Spleen (tissue), 11 donors: Measurements from ENCODE around the gene MAOB. TPM values are rescaled to one million over a fixed set of nuclear protein-coding genes. Genes with fewer than 3 reads are reported as not detected.

Experiments used
- DNase-seq: peaks from one replicate; pipeline ENCODE4 v3.0.0-alpha.2; 2020
- H3K27ac ChIP-seq, 8 donors: fragments of 200-600 bp; sonication (generic) in 7 of 8; 1 replicate in 4 of 8; 2 replicates in 4 of 8; pipeline versions ENCODE4 v1.5.0 to v1.8.0; 2016 to 2021; ENCODE audit warnings: inconsistent platforms in 4 of 8, mild to moderate bottlenecking in 4 of 8, moderate library complexity in 1 of 8
- H3K27me3 ChIP-seq, 7 donors: fragments of 200-600 bp; sonication (generic) in 6 of 7; replicated peaks in 1 of 7; 1 replicate in 4 of 7; 2 replicates in 3 of 7; pipeline versions ENCODE4 v1.5.0 to v1.8.0; 2016 to 2021; ENCODE audit warnings: inconsistent platforms in 3 of 7, mild to moderate bottlenecking in 1 of 7
- H3K36me3 ChIP-seq, 6 donors: fragments of 200-600 bp; sonication (generic) in 5 of 6; 1 replicate in 4 of 6; 2 replicates in 2 of 6; pipeline versions ENCODE4 v1.5.0 to v1.8.0; 2016 to 2021; ENCODE audit warnings: inconsistent platforms in 2 of 6
- H3K4me1 ChIP-seq, 6 donors: fragments of 200-600 bp; sonication (generic) in 5 of 6; 1 replicate in 3 of 6; 2 replicates in 3 of 6; pipeline versions ENCODE4 v1.5.0 to v1.8.0; 2016 to 2021; ENCODE audit warnings: inconsistent platforms in 3 of 6
- H3K4me3 ChIP-seq, 8 donors: fragments of 200-600 bp; sonication (generic) in 7 of 8; 1 replicate in 4 of 8; 2 replicates in 4 of 8; pipeline versions ENCODE4 v1.5.0 to v1.8.0; 2016 to 2021; ENCODE audit warnings: inconsistent platforms in 4 of 8, mild to moderate bottlenecking in 4 of 8, moderate library complexity in 2 of 8
- H3K9me3 ChIP-seq, 8 donors: fragments of 200-600 bp; sonication (generic) in 7 of 8; 1 replicate in 4 of 8; 2 replicates in 4 of 8; pipeline versions ENCODE4 v1.5.0 to v1.8.0; 2016 to 2021; ENCODE audit warnings: inconsistent platforms in 4 of 8
- POLR2A ChIP-seq, 3 donors: fragments of 450-650 bp; IDR thresholded peaks; one replicate each; pipeline ENCODE4 v1.5.1; 2017; ENCODE audit warnings: antibody characterized with exemption in 3 of 3, mild to moderate bottlenecking in 1 of 3
- POLR2AphosphoS5 ChIP-seq, 3 donors: sonication (generic); formaldehyde crosslinking; IDR thresholded peaks; one replicate each; pipeline ENCODE4 v1.5.1; 2017; ENCODE audit warnings: antibody characterized with exemption in 3 of 3
- WGBS, 5 donors: extraction: QIAGEN DNeasy Blood & Tissue Kit in 3 of 5; methylation state at CpG; one replicate each; pipeline versions ENCODE4 v1.1.5 to v1.1.7; 2013 to 2018; 5-methylcytosine and 5-hydroxymethylcytosine counted together
- intact Hi-C: fragments of 100-400 bp; cut with DNase I; formaldehyde crosslinking; loops from one replicate; pipeline ENCODE4 v1.15.0; 2023; ENCODE audit warnings: low total_unique reads
- polyA plus RNA-seq, 3 donors: library from polyadenylated mRNA; stranded (reverse); fragments of 200-250 nt; gene quantifications; one replicate each; pipeline ENCODE4 v1.2.1, GENCODE V29; 2013
- total RNA-seq, 7 donors: library from RNA; depleted of rRNA in 3 of 7; stranded (reverse); fragments of >200 nt in 3 of 7; fragmentation: NEBNext Ultra II Directional in 4 of 7; extraction: Animal tissue kit (Norgen Biotek cat#: 25700) in 4 of 7; gene quantifications; one replicate each; pipeline versions ENCODE4 v1.1.0 to v1.2.1, GENCODE V29; 2016 to 2021
- TF ChIP-seq, protein P1 (sequence below), 11 experiments: fragments of 200-600 bp in 7 of 11; fragments of 450-650 bp in 4 of 11; sonication (generic) in 4 of 11; IDR thresholded peaks in 8 of 11; conservative IDR thresholded peaks in 3 of 11; 1 replicate in 7 of 11; 2 replicates in 4 of 11; pipeline versions ENCODE4 v1.4.0 to v1.8.0; 2016 to 2021; ENCODE audit warnings: antibody characterized with exemption in 11 of 11, inconsistent platforms in 4 of 11, mild to moderate bottlenecking in 1 of 11
- donor health status: healthy with polysubstance abuse.
- donor health status: DM: no; HTN: no; CAD: no; lungs with moderate emphysema.
- donor health status: DM: no; HTN: no; CAD: no.
- donor health status: Bipolar disorder and iron deficiency.
- donor health status: healthy.
- donor health status: DM: no; HTN: no; CAD: no.
- donor health status: DM: yes; HTN: yes; CAD: no.

MAOB gene
- total and polyA plus RNA-seq, 10 donors: 0.60 to 8.7 (median 1.6) TPM

DNA sequence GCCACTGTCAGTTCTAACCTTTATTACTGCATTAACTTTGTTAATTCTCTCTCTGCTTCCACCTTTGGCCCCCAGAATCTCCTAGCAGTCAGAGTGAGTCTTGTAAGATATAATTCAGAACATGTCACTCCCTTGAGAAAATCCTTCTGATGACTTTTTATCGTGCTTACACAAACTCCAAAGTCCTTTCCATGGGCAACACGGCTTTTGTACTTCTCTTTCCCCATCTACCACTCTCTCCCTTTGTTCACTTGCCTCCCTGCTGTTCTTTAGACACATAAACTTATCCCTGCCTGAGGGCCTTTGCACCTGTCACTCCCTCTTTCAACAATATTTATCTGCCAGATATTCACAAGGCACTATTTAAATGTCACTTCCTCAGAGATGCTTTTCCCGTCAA lies 64.8 kb downstream of the MAOB start:
- intact Hi-C loops: no loop called here
- Histone ChIP-seq H3K27ac (no peak overlapping the region), H3K36me3 (no peaks in the 10 kb centered on the region)

DNA sequence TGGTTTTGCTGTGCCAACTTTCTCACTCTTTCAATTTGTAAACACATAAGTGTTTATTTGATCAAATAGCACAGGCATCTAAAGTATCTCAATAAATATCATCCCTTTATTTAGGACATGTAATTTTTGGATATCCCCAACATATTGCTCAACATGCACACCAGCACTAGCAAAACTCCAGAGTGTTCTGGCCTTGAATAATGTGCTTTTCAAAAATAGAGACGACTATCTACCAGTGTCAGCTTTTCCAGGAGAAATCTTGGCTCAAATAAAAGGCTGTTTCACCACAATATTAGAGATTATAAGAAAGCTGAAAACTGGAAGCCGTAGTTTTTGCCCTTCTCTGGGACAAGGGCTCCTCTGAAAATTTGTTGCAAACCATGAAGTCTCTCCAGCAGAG lies 67.0 kb downstream of the MAOB start:
- WGBS, 5 donors: 52 to 90% (median 74%) methylated on average over 2 of the region's 2 CpGs
- Histone ChIP-seq H3K36me3 (no peaks in the 10 kb centered on the region), H3K27ac (no peak overlapping the region), H3K4me3 (no peak overlapping the region), H3K9me3 (no peaks in the 10 kb centered on the region), H3K27me3 (peaks cover 0 to 5% (median 0%) of the 10 kb centered on the region in 7 donors), H3K4me1 (no peaks in the 10 kb centered on the region)
- intact Hi-C loops: no loop called here
- TF ChIP-seq POLR2A (IDR thresholded peaks at IDR 0.05): no peak
- no peak for TF ChIP-seq POLR2AphosphoS5 (IDR thresholded peaks at IDR 0.05)
- TF ChIP-seq, protein P1, sequence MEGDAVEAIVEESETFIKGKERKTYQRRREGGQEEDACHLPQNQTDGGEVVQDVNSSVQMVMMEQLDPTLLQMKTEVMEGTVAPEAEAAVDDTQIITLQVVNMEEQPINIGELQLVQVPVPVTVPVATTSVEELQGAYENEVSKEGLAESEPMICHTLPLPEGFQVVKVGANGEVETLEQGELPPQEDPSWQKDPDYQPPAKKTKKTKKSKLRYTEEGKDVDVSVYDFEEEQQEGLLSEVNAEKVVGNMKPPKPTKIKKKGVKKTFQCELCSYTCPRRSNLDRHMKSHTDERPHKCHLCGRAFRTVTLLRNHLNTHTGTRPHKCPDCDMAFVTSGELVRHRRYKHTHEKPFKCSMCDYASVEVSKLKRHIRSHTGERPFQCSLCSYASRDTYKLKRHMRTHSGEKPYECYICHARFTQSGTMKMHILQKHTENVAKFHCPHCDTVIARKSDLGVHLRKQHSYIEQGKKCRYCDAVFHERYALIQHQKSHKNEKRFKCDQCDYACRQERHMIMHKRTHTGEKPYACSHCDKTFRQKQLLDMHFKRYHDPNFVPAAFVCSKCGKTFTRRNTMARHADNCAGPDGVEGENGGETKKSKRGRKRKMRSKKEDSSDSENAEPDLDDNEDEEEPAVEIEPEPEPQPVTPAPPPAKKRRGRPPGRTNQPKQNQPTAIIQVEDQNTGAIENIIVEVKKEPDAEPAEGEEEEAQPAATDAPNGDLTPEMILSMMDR (IDR thresholded peaks at IDR 0.05 in 8 of 11, conservative IDR thresholded peaks at IDR 0.05 in 3 of 11): no peak
- DNase-seq: no peak

More for the DNA sequence above, 64.8 kb downstream of the MAOB start:
- peaks cover 0 to 5% (median 0%) of the 10 kb centered on the region in 7 donors for H3K27me3 ChIP-seq
- no peak for TF ChIP-seq POLR2AphosphoS5 (IDR thresholded peaks at IDR 0.05)
- TF ChIP-seq, protein P1 (IDR thresholded peaks at IDR 0.05 in 8 of 11, conservative IDR thresholded peaks at IDR 0.05 in 3 of 11): no peak
- TF ChIP-seq POLR2A (IDR thresholded peaks at IDR 0.05): no peak
- H3K9me3 ChIP-seq: no peaks in the 10 kb centered on the region
- no peaks in the 10 kb centered on the region for H3K4me1 ChIP-seq
- no peak for DNase-seq
- no peak overlapping the region for H3K4me3 ChIP-seq
- WGBS, 5 donors: 66 to 94% (median 87%) methylated on average over 3 of the region's 3 CpGs

DNA sequence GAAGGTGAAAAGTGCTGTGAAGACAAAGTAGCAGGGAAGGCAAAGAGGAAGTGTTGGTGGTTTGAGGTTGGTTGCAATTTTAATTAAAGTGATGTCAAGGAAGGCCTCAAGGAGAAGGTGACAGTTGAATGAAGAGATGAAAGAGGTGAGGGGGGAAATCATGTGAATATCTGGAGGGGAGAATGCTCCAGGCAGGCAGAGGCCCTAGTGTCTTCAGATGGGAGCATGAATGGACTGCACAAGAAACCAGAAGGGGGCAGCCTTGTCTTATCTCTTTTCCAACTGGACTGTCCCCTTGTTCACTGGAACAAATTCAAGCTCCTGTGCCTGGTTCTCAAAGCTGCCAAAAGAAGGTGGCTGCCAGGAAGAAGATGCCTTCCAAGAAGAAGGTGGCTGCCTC lies 68.4 kb downstream of the MAOB start:
- peaks cover 0 to 5% (median 0%) of the 10 kb centered on the region in 7 donors for H3K27me3 ChIP-seq
- intact Hi-C loops: no loop called here
- no peaks in the 10 kb centered on the region for H3K36me3 ChIP-seq
- no peak for DNase-seq
- TF ChIP-seq, protein P1 (IDR thresholded peaks at IDR 0.05 in 8 of 11, conservative IDR thresholded peaks at IDR 0.05 in 3 of 11): no peak
- TF ChIP-seq POLR2AphosphoS5 (IDR thresholded peaks at IDR 0.05) (no peak), POLR2A (IDR thresholded peaks at IDR 0.05) (no peak)
- H3K4me3 ChIP-seq: no peak overlapping the region
- H3K4me1 ChIP-seq: no peaks in the 10 kb centered on the region
- no peak overlapping the region for H3K27ac ChIP-seq
- H3K9me3 ChIP-seq: no peaks in the 10 kb centered on the region

DNA sequence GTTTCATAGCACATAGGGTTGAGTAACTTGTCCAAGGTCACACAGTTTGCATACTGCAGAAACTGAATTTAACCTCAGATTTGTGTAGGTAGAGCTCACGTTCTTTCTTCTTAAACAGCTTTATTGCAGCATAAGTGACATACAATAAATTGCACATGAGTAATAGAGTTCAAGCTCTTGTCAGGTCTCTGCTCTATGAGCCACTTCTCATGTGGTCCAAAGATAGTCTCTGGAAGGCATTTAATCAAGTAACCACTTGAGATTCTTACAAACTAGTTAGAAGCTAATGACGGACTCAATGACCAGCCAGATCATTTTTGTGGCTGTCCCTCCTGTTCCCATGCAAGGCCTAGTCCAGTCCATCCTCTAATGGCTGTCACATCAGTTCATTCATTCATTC lies 68.9 kb downstream of the MAOB start:
- Histone ChIP-seq H3K4me1 (no peaks in the 10 kb centered on the region), H3K9me3 (no peaks in the 10 kb centered on the region)
- 53 to 77% (median 67%) methylated on average over 2 of the region's 2 CpGs for WGBS, 5 donors

More for the DNA sequence above, 68.9 kb downstream of the MAOB start:
- no peak overlapping the region for H3K4me3 ChIP-seq
- TF ChIP-seq POLR2A (IDR thresholded peaks at IDR 0.05): no peak
- TF ChIP-seq, protein P1 (IDR thresholded peaks at IDR 0.05 in 8 of 11, conservative IDR thresholded peaks at IDR 0.05 in 3 of 11): no peak
- no peaks in the 10 kb centered on the region for H3K36me3 ChIP-seq
- H3K27ac ChIP-seq: no peak overlapping the region
- no peak for DNase-seq
- peaks cover 0 to 5% (median 0%) of the 10 kb centered on the region in 7 donors for H3K27me3 ChIP-seq
- intact Hi-C loops: no loop called here
